Body of pancreas (tissue), 4 donors: ENCODE measurements around the gene SENP3. TPM values are rescaled to one million over a fixed set of nuclear protein-coding genes. Genes with fewer than 3 reads are reported as not detected.

ENCODE experiments used
- ATAC-seq: fragments of 150-250 bp; one replicate; pipeline ENCODE4 v1.9.1; 2016
- DNase-seq, 4 donors: peaks; one replicate each; pipeline ENCODE4 v3.0.0-alpha.2; 2019
- H3K27ac ChIP-seq, 4 donors: fragments of 200-600 bp; sonication (generic); 1 replicate in 3 of 4; 2 replicates in 1 of 4; pipeline versions ENCODE4 v1.5.1 to v1.6.1; 2016 to 2019; ENCODE audit warnings: mild to moderate bottlenecking in 1 of 4, mixed read lengths in 1 of 4, moderate library complexity in 1 of 4
- H3K27me3 ChIP-seq, 2 donors: fragments of 200-600 bp; sonication (generic); one replicate each; pipeline ENCODE4 v1.6.0; 2016; ENCODE audit warnings: mild to moderate bottlenecking in 1 of 2
- H3K36me3 ChIP-seq, 2 donors: fragments of 200-600 bp; sonication (generic); replicated peaks in 1 of 2; 2 replicates each; pipeline ENCODE4 v1.5.1; 2016; ENCODE audit warnings: low read depth in 2 of 2; ENCODE audit not compliant: insufficient read depth in 1 of 2
- H3K4me1 ChIP-seq: fragments of 200-600 bp; sonication (generic); one replicate; pipeline ENCODE4 v1.6.0; 2016
- H3K4me3 ChIP-seq, 2 donors: fragments of 200-600 bp; sonication (generic); 1 replicate in 1 of 2; 2 replicates in 1 of 2; pipeline ENCODE4 v1.5.1; 2016 to 2019
- H3K9me3 ChIP-seq, 3 donors: fragments of 200-600 bp; sonication (generic); 1 replicate in 2 of 3; 2 replicates in 1 of 3; pipeline ENCODE4 v1.5.1; 2016
- CTCF ChIP-seq, 7 experiments: fragments of 450-650 bp in 4 of 7; fragments of 200-600 bp in 3 of 7; sonication (generic) in 3 of 7; IDR thresholded peaks; one replicate each; pipeline ENCODE4 v1.5.1; 2016 to 2019; ENCODE audit warnings: antibody characterized with exemption in 7 of 7
- POLR2A ChIP-seq, 3 donors: fragments of 450-650 bp; IDR thresholded peaks; one replicate each; pipeline ENCODE4 v1.6.1; 2016; ENCODE audit warnings: antibody characterized with exemption in 3 of 3, mild to moderate bottlenecking in 2 of 3
- WGBS, 2 donors: methylation state at CpG; one replicate each; pipeline ENCODE4 v1.1.5; 2017; 5-methylcytosine and 5-hydroxymethylcytosine counted together
- intact Hi-C: fragments of 100-400 bp; cut with DNase I; formaldehyde crosslinking; loops from one replicate; pipeline ENCODE4 v1.15.1; 2023
- total RNA-seq, 2 donors: library from RNA; depleted of rRNA; stranded (reverse); fragments of >200 nt; gene quantifications; one replicate each; pipeline ENCODE4 v1.1.0, GENCODE V29; 2016

The SENP3 gene
- total RNA-seq, result 10 to 100 TPM; 25.7 to 28.0 TPM

GRCh38 chr17:7561589-7562207, at the start of gene SENP3:
TSS of gene SENP3 (plus strand) at chr17:7561919. CDS start at chr17:7563077, 1,158 bp downstream.
- peaks cover 61% of the 10 kb centered on the region for H3K4me1 ChIP-seq
- peak within 1 kb of the TSS; percentile 68 to 88 for H3K4me3 ChIP-seq
- ATAC-seq, result peak; percentile 75
- WGBS, 2 donors, result 0 to 1% methylated on average over 2 to 70 of the region's 82 CpGs
- peak; percentile 89 to 93 (median 92) for DNase-seq
- H3K36me3 ChIP-seq, result peaks cover 0 to 7% of the 10 kb centered on the region in 2 donors
- intact Hi-C loops, result loop anchor here (5.0 kb wide), 1 partner anchor 49 kb away; no protein-coding TSS in a partner anchor
- H3K27ac ChIP-seq, result peak within 1 kb of the TSS; percentile 92 to 99 (median 98)
- TF ChIP-seq POLR2A (IDR thresholded peaks at IDR 0.05), result peak in 2 of 3 donors; percentile 48 to 62
- peak in 1 of 7 experiments; percentile 25 for TF ChIP-seq CTCF (IDR thresholded peaks at IDR 0.05)
- no peaks in the 10 kb centered on the region for H3K9me3 ChIP-seq
- no peaks in the 10 kb centered on the region for H3K27me3 ChIP-seq

GRCh38 chr17:7512105-7512504, 49.6 kb upstream of the SENP3 start:
- ATAC-seq (no peak), DNase-seq (no peak)
- 86% methylated on average over 6 to 9 of the region's 15 CpGs for WGBS, 2 donors
- Histone ChIP-seq H3K27ac (no peak overlapping the region), H3K27me3 (no peaks in the 10 kb centered on the region), H3K9me3 (no peaks in the 10 kb centered on the region), H3K4me3 (no peak overlapping the region), H3K4me1 (no peaks in the 10 kb centered on the region), H3K36me3 (peaks cover 43 to 49% of the 10 kb centered on the region in 2 donors)
- intact Hi-C loops, result loop anchor here (5.0 kb wide), 1 partner anchor 50 kb away; the partner anchor contains the start of gene SENP3
- TF ChIP-seq POLR2A (IDR thresholded peaks at IDR 0.05) (no peak), CTCF (IDR thresholded peaks at IDR 0.05) (no peak)

GRCh38 chr17:7512824-7513540, 48.7 kb upstream of the SENP3 start:
- no peak for ATAC-seq
- Histone ChIP-seq H3K4me3 (no peak overlapping the region), H3K4me1 (no peaks in the 10 kb centered on the region), H3K9me3 (no peaks in the 10 kb centered on the region), H3K36me3 (peaks cover 42 to 47% of the 10 kb centered on the region in 2 donors), H3K27ac (no peak overlapping the region), H3K27me3 (no peaks in the 10 kb centered on the region)
- TF ChIP-seq CTCF (IDR thresholded peaks at IDR 0.05), result no peak
- no peak for TF ChIP-seq POLR2A (IDR thresholded peaks at IDR 0.05)
- DNase-seq, result no peak
- 85 to 93% methylated on average over 17 to 20 of the region's 20 CpGs for WGBS, 2 donors
- intact Hi-C loops, result loop anchor here (5.0 kb wide), 1 partner anchor 49 kb away; the partner anchor contains the start of gene SENP3

GRCh38 chr17:7513850-7514419, 47.8 kb upstream of the SENP3 start:
- intact Hi-C loops, result loop anchor here (5.0 kb wide), 1 partner anchor 48 kb away; the partner anchor contains the start of gene SENP3

More at GRCh38 chr17:7513850-7514419, 47.8 kb upstream of the SENP3 start:
- H3K27ac ChIP-seq, result no peak overlapping the region
- H3K36me3 ChIP-seq, result peaks cover 32 to 37% of the 10 kb centered on the region in 2 donors
- H3K9me3 ChIP-seq, result no peaks in the 10 kb centered on the region
- no peak for ATAC-seq
- WGBS, 2 donors, result 66 to 73% methylated on average over 11 to 17 of the region's 17 CpGs
- DNase-seq, result no peak
- no peaks in the 10 kb centered on the region for H3K4me1 ChIP-seq
- no peak for TF ChIP-seq CTCF (IDR thresholded peaks at IDR 0.05)
- TF ChIP-seq POLR2A (IDR thresholded peaks at IDR 0.05), result no peak
- H3K27me3 ChIP-seq, result no peaks in the 10 kb centered on the region
- no peak overlapping the region for H3K4me3 ChIP-seq
